Muscle of leg (tissue), 11 donors: Measurements from ENCODE around the gene ZNF681. TPM values are rescaled to one million over a fixed set of nuclear protein-coding genes. Genes with fewer than 3 reads are reported as not detected.
"Not testable (repeated sequence)": the region's sequence is repeated elsewhere in the genome, so short reads cannot be mapped to it uniquely, and the experiment has no call there.

Source experiments
- DNase-seq: peaks from one replicate; pipeline ENCODE4 v3.0.0; 2013
- H3K27ac ChIP-seq: one replicate; pipeline ENCODE4 v1.5.1; 2013; ENCODE audit warnings: mild to moderate bottlenecking, low read length, control low read depth
- H3K27me3 ChIP-seq: one replicate; pipeline ENCODE4 v1.6.1; 2013; ENCODE audit warnings: low read length; ENCODE audit not compliant: control insufficient read depth, insufficient read depth
- H3K36me3 ChIP-seq: one replicate; pipeline ENCODE4 v1.6.1; 2013; ENCODE audit warnings: low read length; ENCODE audit not compliant: control insufficient read depth, insufficient read depth
- H3K4me1 ChIP-seq: one replicate; pipeline ENCODE4 v1.6.1; 2013; ENCODE audit warnings: low read length; ENCODE audit not compliant: control insufficient read depth, insufficient read depth
- H3K4me3 ChIP-seq: one replicate; pipeline ENCODE4 v1.5.1; 2013; ENCODE audit warnings: low read length, control low read depth
- H3K9me3 ChIP-seq: replicated peaks from 2 replicates; pipeline ENCODE4 v1.6.1; 2013; ENCODE audit warnings: low read depth, low read length; ENCODE audit not compliant: control insufficient read depth
- WGBS: methylation state at CpG from one replicate; pipeline ENCODE4 v1.1.5; 2013; ENCODE audit warnings: missing lambda C conversion rate; ENCODE audit not compliant: insufficient coverage; 5-methylcytosine and 5-hydroxymethylcytosine counted together
- polyA plus RNA-seq, 8 donors: library from polyadenylated mRNA; unstranded; fragments of 120-200 nt; gene quantifications; one replicate each; pipeline versions ENCODE4 v1.2.1 to v1.2.3, GENCODE V29; 2013; ENCODE audit warnings: inconsistent platforms in 1 of 8, low replicate concordance in 1 of 8; ENCODE audit not compliant: insufficient read length in 8 of 8, insufficient read depth in 1 of 8
- total RNA-seq: library from RNA; stranded (reverse); fragments of 120-200 nt; gene quantifications from one replicate; pipeline ENCODE4 v1.2.4, GENCODE V29; 2013

The ZNF681 gene
- total and polyA plus RNA-seq, 9 donors, result 1.7 to 3.7 (median 2.7) TPM

DNA sequence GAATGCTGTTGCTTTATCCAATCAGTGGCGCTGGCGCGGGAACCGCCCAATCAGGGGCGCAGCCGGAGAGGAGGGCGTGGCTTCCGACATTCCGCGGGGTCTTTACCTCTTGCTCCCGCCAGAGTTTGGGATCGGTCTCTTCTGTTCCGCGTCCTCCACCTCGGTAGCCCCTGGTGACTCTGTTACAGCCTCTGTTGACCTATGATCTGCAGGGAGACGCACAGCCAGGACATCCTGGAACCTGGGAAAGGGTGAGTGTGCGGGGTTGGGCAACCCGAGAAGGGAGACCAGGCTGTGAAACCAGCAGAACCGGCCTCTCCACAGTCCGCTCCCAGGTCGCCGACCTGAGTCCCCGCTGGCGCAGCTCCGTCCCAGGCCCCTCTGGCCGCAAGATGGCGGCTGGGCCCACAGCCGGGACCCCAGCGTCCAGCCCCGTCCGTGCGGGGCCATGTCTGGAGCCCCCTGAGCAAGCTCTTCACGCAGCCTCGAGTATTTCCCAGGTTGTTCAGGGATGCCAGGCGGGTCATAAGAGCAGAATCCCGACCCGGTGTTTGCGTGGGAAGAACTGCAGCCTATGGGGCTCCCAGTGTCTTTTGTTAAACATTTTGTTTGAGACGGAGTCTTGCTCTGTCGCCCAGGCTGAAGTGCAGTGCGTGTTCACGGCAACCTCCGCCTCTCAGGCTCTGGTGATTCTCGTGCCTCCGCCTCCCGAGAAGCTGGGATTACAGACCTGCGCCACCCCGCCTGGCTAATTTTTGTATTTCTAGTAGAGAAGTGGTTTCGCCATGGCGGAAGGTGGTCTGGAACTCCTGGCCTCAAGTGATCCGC, 4.4 kb upstream of the ZNF681 start:
- DNase-seq, result peak; percentile 86
- no peaks in the 10 kb centered on the region for H3K36me3 ChIP-seq
- H3K9me3 ChIP-seq, result no peaks in the 10 kb centered on the region
- H3K4me1 ChIP-seq, result peaks cover 8% of the 10 kb centered on the region
- H3K27ac ChIP-seq, result peak overlapping the region; percentile 76
- H3K4me3 ChIP-seq, result peak overlapping the region; percentile 78
- 3% methylated on average over 51 of the region's 51 CpGs for WGBS
- no peaks in the 10 kb centered on the region for H3K27me3 ChIP-seq

DNA sequence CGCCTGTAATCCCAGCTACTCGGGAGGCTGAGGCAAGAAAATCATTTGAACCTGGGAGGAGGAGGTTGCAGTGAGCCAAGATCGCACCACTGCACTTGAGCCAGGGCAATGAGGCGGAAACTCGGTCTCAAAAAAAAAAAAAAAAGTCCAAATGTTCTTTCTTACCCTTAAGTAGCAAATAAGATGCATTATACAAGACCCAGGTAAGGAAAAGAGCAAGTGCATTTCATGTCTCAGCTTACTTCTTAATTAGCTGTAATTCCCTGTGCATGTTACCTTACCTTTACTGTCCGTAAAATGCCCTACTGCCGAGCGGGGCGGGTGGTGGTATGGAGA, 3.8 kb upstream of the ZNF681 start:
- Histone ChIP-seq H3K4me3 (peak overlapping the region; percentile 78), H3K4me1 (peaks cover 8% of the 10 kb centered on the region), H3K9me3 (no peaks in the 10 kb centered on the region), H3K27ac (no peak overlapping the region), H3K36me3 (no peaks in the 10 kb centered on the region), H3K27me3 (no peaks in the 10 kb centered on the region)
- DNase-seq, result no peak
- WGBS, result no CpG with 5 or more reads among the region's 9 CpGs

GRCh38 chr19:23760326-23760725, 1.6 kb upstream of the ZNF681 start:
- not testable (repeated sequence) for DNase-seq, H3K27me3 ChIP-seq, H3K27ac ChIP-seq, H3K9me3 ChIP-seq, H3K36me3 ChIP-seq, H3K4me3 ChIP-seq, H3K4me1 ChIP-seq
- whole genome bisulfite sequencing, result no CpG with 5 or more reads among the region's 2 CpGs

- H3K36me3 ChIP-seq, result not testable (repeated sequence)
Measured at GRCh38 chr19:23743633-23744232, 15.0 kb downstream of the ZNF681 start.

DNA sequence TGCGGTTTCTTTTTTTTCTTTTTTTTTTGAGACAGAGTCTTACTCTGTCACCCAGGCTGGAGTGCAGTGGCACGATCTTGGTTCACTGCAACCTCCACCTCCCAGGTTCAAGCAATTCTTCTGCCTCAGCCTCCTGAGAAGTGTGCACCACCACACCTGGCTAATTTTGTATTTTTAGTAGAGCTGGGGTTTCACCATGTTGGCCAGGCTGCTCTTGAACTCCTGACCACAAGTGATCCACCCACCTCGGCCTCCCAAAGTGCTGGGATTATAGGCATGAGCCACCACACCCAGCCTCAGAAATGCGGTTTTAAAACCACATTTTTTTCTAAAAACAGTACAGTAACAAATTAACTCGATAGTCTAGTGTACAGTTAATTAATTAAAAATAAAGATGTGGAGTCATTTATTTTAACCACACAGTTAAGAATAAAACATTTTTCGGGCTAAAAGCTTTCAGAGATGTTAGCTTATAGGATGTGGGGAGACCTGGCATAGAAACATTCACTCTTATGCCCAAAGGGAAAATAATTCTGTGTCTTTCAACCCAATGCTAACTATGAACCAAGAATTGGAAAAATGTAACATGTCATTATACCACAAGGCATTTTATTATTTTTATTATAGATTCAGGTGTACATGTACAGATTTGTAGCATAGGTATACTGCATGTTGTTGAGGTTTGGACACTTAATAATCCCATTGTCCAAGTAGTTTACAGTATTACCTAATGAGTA, 27.8 kb downstream of the ZNF681 start:
- H3K4me3 ChIP-seq, H3K36me3 ChIP-seq, H3K27me3 ChIP-seq, H3K4me1 ChIP-seq, H3K9me3 ChIP-seq, DNase-seq, H3K27ac ChIP-seq: not testable (repeated sequence)
- no CpG with 5 or more reads among the region's 6 CpGs for WGBS

More at GRCh38 chr19:23743633-23744232, 15.0 kb downstream of the ZNF681 start:
- not testable (repeated sequence) for DNase-seq, H3K4me3 ChIP-seq, H3K27ac ChIP-seq, H3K4me1 ChIP-seq, H3K27me3 ChIP-seq
- peaks cover 30% of the 10 kb centered on the region for H3K9me3 ChIP-seq
- WGBS, result no CpG with 5 or more reads among the region's 1 CpG

DNA sequence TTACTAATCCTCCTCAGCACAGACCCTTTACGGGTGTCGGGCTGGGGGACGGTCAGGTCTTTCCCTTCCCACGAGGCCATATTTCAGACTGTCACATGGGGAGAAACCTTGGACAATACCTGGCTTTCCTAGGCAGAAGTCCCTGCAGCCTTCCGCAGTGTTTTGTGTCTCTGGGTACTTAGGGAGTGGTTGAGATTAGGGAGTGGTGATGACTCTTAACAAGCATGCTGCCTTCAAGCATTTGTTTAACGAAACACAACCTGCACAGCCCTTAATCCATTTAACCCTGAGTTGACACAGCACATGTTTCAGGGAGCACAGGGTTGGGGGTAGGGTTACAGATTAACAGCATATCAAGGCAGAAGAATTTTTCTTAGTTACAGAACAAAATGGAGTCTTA, 34.5 kb downstream of the ZNF681 start:
- H3K4me3 ChIP-seq, H3K36me3 ChIP-seq, H3K9me3 ChIP-seq, H3K27me3 ChIP-seq, H3K27ac ChIP-seq, H3K4me1 ChIP-seq, DNase-seq: not testable (repeated sequence)
- WGBS, result no CpG with 5 or more reads among the region's 6 CpGs

DNA sequence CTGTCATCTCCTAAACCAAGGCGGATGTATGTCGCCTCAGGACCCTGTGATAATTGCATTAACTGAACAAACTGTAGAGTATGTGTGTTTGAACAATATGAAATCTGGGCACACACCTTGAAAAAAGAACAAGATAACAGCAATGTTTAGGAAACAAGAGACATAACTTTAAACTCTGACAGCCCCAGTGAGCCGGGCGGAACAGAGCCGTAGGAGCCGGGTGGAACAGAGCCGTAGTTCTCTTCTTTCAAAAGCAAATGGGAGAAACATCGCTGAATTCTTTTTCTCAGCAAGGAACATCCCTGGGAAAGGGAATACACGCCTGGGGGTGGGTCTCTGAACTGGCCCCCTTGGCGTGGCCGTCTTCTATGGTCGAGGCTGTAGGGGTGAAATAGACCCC, 39.9 kb downstream of the ZNF681 start:
- Histone ChIP-seq H3K9me3 (no peaks in the 10 kb centered on the region), H3K36me3 (no peaks in the 10 kb centered on the region), H3K4me3 (no peak overlapping the region), H3K27me3 (no peaks in the 10 kb centered on the region), H3K27ac (no peak overlapping the region), H3K4me1 (no peaks in the 10 kb centered on the region)
- no peak for DNase-seq
- 7% methylated on average over 6 of the region's 12 CpGs for WGBS

DNA sequence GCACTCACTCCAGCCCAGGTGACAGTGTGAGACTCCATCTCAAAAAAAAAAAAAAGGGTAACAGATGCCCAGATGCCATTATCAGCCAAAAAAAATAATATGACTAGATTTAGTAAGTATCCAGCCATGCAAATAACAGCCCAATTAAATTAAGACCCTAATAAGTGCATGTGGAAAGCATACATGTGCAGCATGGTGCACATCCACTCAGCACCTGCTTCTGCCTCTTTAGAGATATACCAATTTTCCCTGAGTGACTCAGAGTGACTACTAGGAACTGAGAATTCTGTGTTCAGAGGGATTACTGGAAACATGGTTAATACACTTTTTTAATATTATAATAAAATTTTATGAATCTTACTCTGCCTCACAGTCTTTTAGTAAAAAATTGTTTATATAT, 41.9 kb downstream of the ZNF681 start:
- H3K36me3 ChIP-seq, result no peaks in the 10 kb centered on the region
- no peak for DNase-seq

DNA sequence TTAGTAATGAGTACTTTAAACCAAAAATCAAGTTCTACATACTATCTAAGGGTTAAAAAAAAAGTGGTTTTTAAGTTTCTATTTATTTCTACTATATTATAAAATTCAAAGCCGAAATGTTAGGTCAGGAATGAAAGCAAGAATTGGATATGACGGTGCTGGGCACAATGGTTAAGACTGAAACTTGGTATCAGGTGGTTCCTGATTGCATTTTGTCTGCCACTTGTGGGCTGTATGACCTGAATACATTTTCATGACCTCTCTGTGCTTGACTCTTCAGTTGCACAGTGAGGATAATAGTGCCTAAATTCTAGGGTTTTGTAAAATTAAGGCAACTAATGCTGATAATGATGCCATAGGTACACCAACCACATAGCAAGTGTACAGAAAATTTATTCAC, 49.3 kb downstream of the ZNF681 start:
- no CpG with 5 or more reads among the region's 2 CpGs for WGBS
- no peak overlapping the region for H3K27ac ChIP-seq
- no peak overlapping the region for H3K4me3 ChIP-seq
- no peaks in the 10 kb centered on the region for H3K4me1 ChIP-seq
- H3K9me3 ChIP-seq, result no peaks in the 10 kb centered on the region
- no peak for DNase-seq
- H3K36me3 ChIP-seq, result no peaks in the 10 kb centered on the region
- H3K27me3 ChIP-seq, result no peaks in the 10 kb centered on the region

More for the DNA sequence above, 41.9 kb downstream of the ZNF681 start:
- Histone ChIP-seq H3K27me3 (no peaks in the 10 kb centered on the region), H3K4me3 (no peak overlapping the region), H3K27ac (no peak overlapping the region), H3K4me1 (no peaks in the 10 kb centered on the region), H3K9me3 (no peaks in the 10 kb centered on the region)

- DNase-seq, result no peak
- Histone ChIP-seq H3K9me3 (no peaks in the 10 kb centered on the region), H3K27ac (no peak overlapping the region), H3K27me3 (no peaks in the 10 kb centered on the region), H3K4me1 (no peaks in the 10 kb centered on the region), H3K36me3 (no peaks in the 10 kb centered on the region), H3K4me3 (no peak overlapping the region)
- WGBS, result no CpG with 5 or more reads among the region's 1 CpG
Measured at GRCh38 chr19:23706657-23707056, 52.0 kb downstream of the ZNF681 start.
